ENCODE results near the gene CALHM4.

The CALHM4 gene

DNA sequence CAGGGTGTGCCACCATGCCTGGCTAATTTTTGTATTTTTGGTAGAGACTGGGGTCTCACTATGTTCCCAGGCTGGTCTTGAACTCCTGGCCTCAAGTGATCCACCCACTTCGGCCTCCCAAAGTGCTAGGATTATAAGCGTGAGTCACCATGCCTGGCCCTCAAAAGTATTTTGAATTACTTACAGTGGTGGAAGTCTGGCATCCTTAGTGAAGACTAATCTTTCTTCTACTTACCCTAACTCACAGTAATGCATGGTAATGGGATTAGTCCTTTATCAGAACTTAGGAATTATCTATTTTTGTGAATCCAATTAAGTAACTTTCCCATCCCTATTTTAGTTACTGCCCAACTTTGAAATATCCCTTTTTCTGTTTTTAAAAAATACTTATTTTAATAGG lies 21.7 kb downstream of the CALHM4 start:
- no peak for DNase-seq
- H3K9ac ChIP-seq (ENCODE audit: low read length): no peak overlapping the region
- peaks cover 90% of the 10 kb centered on the region for H3K79me2 ChIP-seq (ENCODE audit: low read length)
- H3K9me2 ChIP-seq (replicated peaks; ENCODE audit: insufficient read depth, low read length): no peaks in the 10 kb centered on the region
- H3F3A ChIP-seq (ENCODE audit: insufficient read depth, low read length): peaks cover 8% of the 10 kb centered on the region
- no peak overlapping the region for H3K27ac ChIP-seq (ENCODE audit: low read length)
- peaks cover 8% of the 10 kb centered on the region; the same call in 1 of the 2 replicates for H3K4me1 ChIP-seq (ENCODE audit: low read length)
- no peaks in the 10 kb centered on the region for H3K9me3 ChIP-seq (replicated peaks; ENCODE audit: insufficient read depth, low read length)
- no peak overlapping the region for H3K4me3 ChIP-seq (ENCODE audit: low read length)
- TF ChIP-seq EZH2phosphoT487 (IDR thresholded peaks at IDR 0.05; ENCODE audit: low read length) (no peak), CTCF (IDR thresholded peaks at IDR 0.05; ENCODE audit: low read length) (no peak), EZH2 (optimal IDR thresholded peaks at IDR 0.05; ENCODE audit: low read depth, low read length) (no peak)
- H4K20me1 ChIP-seq (ENCODE audit: insufficient read depth, low read length): no peaks in the 10 kb centered on the region; the same call in none of the 2 replicates
- H3K4me2 ChIP-seq (ENCODE audit: low read depth, low read length): no peak overlapping the region
- H3K27me3 ChIP-seq (replicated peaks; ENCODE audit: insufficient read depth, low read length): no peaks in the 10 kb centered on the region
- H3K36me3 ChIP-seq (replicated peaks; ENCODE audit: insufficient read depth, low read length): no peaks in the 10 kb centered on the region
- H2AFZ ChIP-seq (ENCODE audit: low read length): no peak overlapping the region

- Histone ChIP-seq H3K9me3 (replicated peaks; ENCODE audit: insufficient read depth, low read length) (no peaks in the 10 kb centered on the region), H4K20me1 (ENCODE audit: insufficient read depth, low read length) (no peaks in the 10 kb centered on the region; the same call in none of the 2 replicates), H2AFZ (ENCODE audit: low read length) (no peak overlapping the region), H3K4me2 (ENCODE audit: low read depth, low read length) (no peak overlapping the region), H3K36me3 (replicated peaks; ENCODE audit: insufficient read depth, low read length) (no peaks in the 10 kb centered on the region; the same call in 1 of the 2 replicates), H3K4me1 (ENCODE audit: low read length) (peaks cover 7% of the 10 kb centered on the region; the same call in 1 of the 2 replicates), H3K79me2 (ENCODE audit: low read length) (peaks cover 80% of the 10 kb centered on the region), H3K9me2 (replicated peaks; ENCODE audit: insufficient read depth, low read length) (no peaks in the 10 kb centered on the region), H3K4me3 (ENCODE audit: low read length) (no peak overlapping the region), H3K27ac (ENCODE audit: low read length) (no peak overlapping the region), H3K9ac (ENCODE audit: low read length) (no peak overlapping the region), H3K27me3 (replicated peaks; ENCODE audit: insufficient read depth, low read length) (no peaks in the 10 kb centered on the region), H3F3A (ENCODE audit: insufficient read depth, low read length) (no peaks in the 10 kb centered on the region)
- DNase-seq: no peak
- TF ChIP-seq CTCF (IDR thresholded peaks at IDR 0.05; ENCODE audit: low read length) (no peak), EZH2phosphoT487 (IDR thresholded peaks at IDR 0.05; ENCODE audit: low read length) (no peak), EZH2 (optimal IDR thresholded peaks at IDR 0.05; ENCODE audit: low read depth, low read length) (no peak)
These were observed 23.9 kb downstream of the CALHM4 start for GRCh38 chr6:116577486-116577885.

GRCh38 chr6:116578335-116578734 lies 24.8 kb downstream of the CALHM4 start:
- no peaks in the 10 kb centered on the region; the same call in 1 of the 2 replicates for H3K36me3 ChIP-seq (replicated peaks; ENCODE audit: insufficient read depth, low read length)
- TF ChIP-seq EZH2phosphoT487 (IDR thresholded peaks at IDR 0.05; ENCODE audit: low read length): no peak
- TF ChIP-seq CTCF (IDR thresholded peaks at IDR 0.05; ENCODE audit: low read length): no peak
- no peak for TF ChIP-seq EZH2 (optimal IDR thresholded peaks at IDR 0.05; ENCODE audit: low read depth, low read length)
- H3F3A ChIP-seq (ENCODE audit: insufficient read depth, low read length): no peaks in the 10 kb centered on the region
- H3K79me2 ChIP-seq (ENCODE audit: low read length): peaks cover 71% of the 10 kb centered on the region
- H3K4me2 ChIP-seq (ENCODE audit: low read depth, low read length): no peak overlapping the region
- H3K9ac ChIP-seq (ENCODE audit: low read length): no peak overlapping the region
- no peaks in the 10 kb centered on the region for H3K9me2 ChIP-seq (replicated peaks; ENCODE audit: insufficient read depth, low read length)
- no peaks in the 10 kb centered on the region for H3K9me3 ChIP-seq (replicated peaks; ENCODE audit: insufficient read depth, low read length)
- no peaks in the 10 kb centered on the region; the same call in none of the 2 replicates for H4K20me1 ChIP-seq (ENCODE audit: insufficient read depth, low read length)
- no peak overlapping the region for H3K27ac ChIP-seq (ENCODE audit: low read length)
- no peak overlapping the region for H3K4me3 ChIP-seq (ENCODE audit: low read length)
- H3K4me1 ChIP-seq (ENCODE audit: low read length): no peaks in the 10 kb centered on the region
- no peak for DNase-seq
- H3K27me3 ChIP-seq (replicated peaks; ENCODE audit: insufficient read depth, low read length): no peaks in the 10 kb centered on the region
- H2AFZ ChIP-seq (ENCODE audit: low read length): no peak overlapping the region

Data from MM.1S (cell line).